Transverse colon (tissue), 4 donors: ENCODE measurements around the gene TMEM38B. TPM values are rescaled to one million over a fixed set of nuclear protein-coding genes. Genes with fewer than 3 reads are reported as not detected.

Source experiments
- DNase-seq: peaks from one replicate; pipeline ENCODE4 v3.0.0-alpha.2; 2019
- H3K27ac ChIP-seq, 4 donors: fragments of 200-600 bp; sonication (generic); 2 replicates each; pipeline ENCODE4 v1.5.1; 2016 to 2018; ENCODE audit warnings: inconsistent platforms in 4 of 4
- H3K27me3 ChIP-seq: fragments of 200-600 bp; sonication (generic); 2 replicates; pipeline ENCODE4 v1.5.1; 2017; ENCODE audit warnings: inconsistent platforms
- H3K36me3 ChIP-seq, 4 donors: fragments of 200-600 bp; sonication (generic); 2 replicates each; pipeline ENCODE4 v1.5.1; 2017 to 2019; ENCODE audit warnings: inconsistent platforms in 4 of 4
- H3K4me1 ChIP-seq, 4 donors: fragments of 200-600 bp; sonication (generic); 2 replicates each; pipeline ENCODE4 v1.5.1; 2017 to 2020; ENCODE audit warnings: inconsistent platforms in 4 of 4
- H3K4me3 ChIP-seq, 4 donors: fragments of 200-600 bp; sonication (generic); 1 replicate in 1 of 4; 2 replicates in 3 of 4; pipeline versions ENCODE4 v1.5.1 to v1.6.1; 2017 to 2019; ENCODE audit warnings: inconsistent platforms in 4 of 4
- H3K9me3 ChIP-seq, 2 donors: fragments of 200-600 bp; sonication (generic); 2 replicates each; pipeline ENCODE4 v1.5.1; 2017 to 2019; ENCODE audit warnings: inconsistent platforms in 2 of 2
- CTCF ChIP-seq, 5 experiments: fragments of 200-600 bp in 3 of 5; fragments of 450-650 bp in 2 of 5; sonication (generic) in 3 of 5; IDR thresholded peaks; 1 replicate in 2 of 5; 2 replicates in 3 of 5; pipeline ENCODE4 v1.5.1; 2016 to 2017; ENCODE audit warnings: antibody characterized with exemption in 5 of 5, inconsistent platforms in 3 of 5, mild to moderate bottlenecking in 2 of 5, moderate library complexity in 1 of 5
- EP300 ChIP-seq: sonication (generic); formaldehyde crosslinking; IDR thresholded peaks from one replicate; pipeline ENCODE4 v1.6.1; 2017; ENCODE audit warnings: antibody characterized with exemption, low read depth
- POLR2A ChIP-seq: fragments of 450-650 bp; IDR thresholded peaks from one replicate; pipeline ENCODE4 v1.6.1; 2016; ENCODE audit warnings: antibody characterized with exemption, mild to moderate bottlenecking, moderate library complexity
- POLR2AphosphoS5 ChIP-seq, 3 donors: sonication (generic); formaldehyde crosslinking; IDR thresholded peaks; one replicate each; pipeline ENCODE4 v1.6.1; 2016; ENCODE audit warnings: antibody characterized with exemption in 3 of 3
- WGBS, 2 donors: methylation state at CpG; one replicate each; pipeline ENCODE4 v1.1.5; 2018; ENCODE audit warnings: low coverage in 1 of 2; 5-methylcytosine and 5-hydroxymethylcytosine counted together
- in situ Hi-C, 4 donors: fragments of 200-750 bp; cut with MboI; loops; one replicate each; pipeline versions ENCODE4 v1.15.0 to v1.15.1; 2017; ENCODE audit warnings: low sequenced_read_pairs in 3 of 4, low pct_ligation_motif_present in 1 of 4, low pct_unique_long_range_greater_than_20kb in 1 of 4
- intact Hi-C: fragments of 100-400 bp; cut with DNase I; formaldehyde crosslinking; loops from one replicate; pipeline ENCODE4 v1.15.1; 2023; ENCODE audit warnings: low total_unique reads
- total RNA-seq, 4 donors: library from RNA; depleted of rRNA; stranded (reverse); fragments of >200 nt; gene quantifications; one replicate each; pipeline ENCODE4 v1.1.0, GENCODE V29; 2016

TMEM38B gene
- total RNA-seq, 4 donors from 2014 or later, result 25.2 to 36.6 (median 29.1) TPM

GRCh38 chr9:105708405-105708804 is 14.1 kb downstream of the TMEM38B start:
- no peaks in the 10 kb centered on the region for H3K27me3 ChIP-seq
- in situ Hi-C loops (loop anchor here in 2 of 4 donors (25.0 kb wide), 2 partner anchors 96 to 271 kb away; partner anchors contain the start of gene FSD1L (in 2 of the 2)), intact Hi-C loops (no loop called here)
- H3K9me3 ChIP-seq, result no peaks in the 10 kb centered on the region
- 26 to 34% methylated on average over 3 of the region's 3 CpGs for WGBS, 2 donors
- H3K4me3 ChIP-seq, result no peak overlapping the region
- no peaks in the 10 kb centered on the region for H3K36me3 ChIP-seq
- peaks cover 0 to 8% (median 3%) of the 10 kb centered on the region in 4 donors for H3K4me1 ChIP-seq
- TF ChIP-seq EP300 (no peak), POLR2AphosphoS5 (IDR thresholded peaks at IDR 0.05) (no peak), CTCF (IDR thresholded peaks at IDR 0.05) (no peak), POLR2A (no peak)
- no peak overlapping the region for H3K27ac ChIP-seq
- DNase-seq, result no peak

- Histone ChIP-seq H3K4me3 (no peak overlapping the region), H3K9me3 (no peaks in the 10 kb centered on the region), H3K36me3 (no peaks in the 10 kb centered on the region), H3K4me1 (peaks cover 0 to 8% (median 3%) of the 10 kb centered on the region in 4 donors), H3K27me3 (no peaks in the 10 kb centered on the region), H3K27ac (no peak overlapping the region)
- in situ Hi-C loops (loop anchor here in 3 of 4 donors (10.0 to 25.0 kb wide), 3 partner anchors 96 to 273 kb away; partner anchors contain the start of gene FSD1L (in 2 of the 3)), intact Hi-C loops (loop anchor here (10.0 kb wide), 1 partner anchor 106 kb away; no protein-coding TSS in a partner anchor)
- no peak for TF ChIP-seq POLR2AphosphoS5 (IDR thresholded peaks at IDR 0.05)
- TF ChIP-seq CTCF (IDR thresholded peaks at IDR 0.05), result no peak
- TF ChIP-seq EP300, result no peak
- no peak for TF ChIP-seq POLR2A
- 96 to 100% methylated on average over 5 to 13 of the region's 13 CpGs for WGBS, 2 donors
- DNase-seq, result no peak
Observed at GRCh38 chr9:105710638-105711037, 16.3 kb downstream of the TMEM38B start.

- TF ChIP-seq CTCF (IDR thresholded peaks at IDR 0.05) (no peak), EP300 (no peak), POLR2A (no peak), POLR2AphosphoS5 (IDR thresholded peaks at IDR 0.05) (no peak)
- Histone ChIP-seq H3K4me1 (peaks cover 0 to 8% (median 3%) of the 10 kb centered on the region in 4 donors), H3K9me3 (no peaks in the 10 kb centered on the region), H3K36me3 (no peaks in the 10 kb centered on the region), H3K4me3 (no peak overlapping the region), H3K27me3 (no peaks in the 10 kb centered on the region), H3K27ac (no peak overlapping the region)
- intact Hi-C loops, result loop anchor here (10.0 kb wide), 1 partner anchor 107 kb away; no protein-coding TSS in a partner anchor
- in situ Hi-C loops, result loop anchor here in 3 of 4 donors (10.0 to 25.0 kb wide), 3 partner anchors 97 to 275 kb away; partner anchors contain the start of gene FSD1L (in 2 of the 3)
- no peak for DNase-seq
- 80 to 92% methylated on average over 2 to 7 of the region's 7 CpGs for WGBS, 2 donors
Observed at GRCh38 chr9:105711867-105712266, 17.5 kb downstream of the TMEM38B start.

- in situ Hi-C loops (loop anchor here in 3 of 4 donors (10.0 to 25.0 kb wide), 3 partner anchors 97 to 275 kb away; partner anchors contain the start of gene FSD1L (in 2 of the 3)), intact Hi-C loops (loop anchor here (10.0 kb wide), 1 partner anchor 107 kb away; no protein-coding TSS in a partner anchor)
- Histone ChIP-seq H3K36me3 (no peaks in the 10 kb centered on the region), H3K9me3 (no peaks in the 10 kb centered on the region), H3K4me1 (peaks cover 0 to 8% (median 3%) of the 10 kb centered on the region in 4 donors), H3K4me3 (no peak overlapping the region), H3K27ac (no peak overlapping the region), H3K27me3 (no peaks in the 10 kb centered on the region)
- WGBS, 2 donors, result 78 to 86% methylated on average over 1 of the region's 1 CpG
- TF ChIP-seq CTCF (IDR thresholded peaks at IDR 0.05) (no peak), POLR2A (no peak), POLR2AphosphoS5 (IDR thresholded peaks at IDR 0.05) (no peak), EP300 (no peak)
- DNase-seq, result no peak
Observed at GRCh38 chr9:105712297-105712696, 18.0 kb downstream of the TMEM38B start.
